Fibroblast of skin of back (primary cell): ENCODE measurements around the gene GLRX2.

ENCODE experiments used
- DNase-seq: peaks from one replicate; pipeline ENCODE4 v3.0.0-alpha.2; 2013

Gene GLRX2

GRCh38 chr1:193111641-193112090, 6.5 kb upstream of the GLRX2 start:
- DNase-seq: peak; percentile 90

- no peak for DNase-seq
Observed at GRCh38 chr1:193110864-193111263, 5.7 kb upstream of the GLRX2 start.

GRCh38 chr1:193110246-193110645, 5.0 kb upstream of the GLRX2 start:
- DNase-seq: peak; percentile 4

GRCh38 chr1:193109619-193110018, 4.4 kb upstream of the GLRX2 start:
- DNase-seq: no peak

GRCh38 chr1:193108471-193108870, 3.3 kb upstream of the GLRX2 start:
- DNase-seq: no peak

- DNase-seq: no peak
Observed at GRCh38 chr1:193105821-193106177, 585 bp upstream of the GLRX2 start.

- peak; percentile 68 for DNase-seq
Observed at GRCh38 chr1:193104502-193104906, 710 bp downstream of the GLRX2 start.

- DNase-seq: no peak
Observed at GRCh38 chr1:193103759-193104501, 1.3 kb downstream of the GLRX2 start.

GRCh38 chr1:193102662-193103061, 2.6 kb downstream of the GLRX2 start:
- DNase-seq: no peak

GRCh38 chr1:193094112-193094511, 11.1 kb downstream of the GLRX2 start:
- DNase-seq: no peak

GRCh38 chr1:193090865-193091264, 14.3 kb downstream of the GLRX2 start:
- DNase-seq: no peak

GRCh38 chr1:193087893-193088292, 17.3 kb downstream of the GLRX2 start:
- no peak for DNase-seq

- DNase-seq: no peak
Observed at GRCh38 chr1:193086342-193086741, 18.9 kb downstream of the GLRX2 start.

- DNase-seq: no peak
Observed at GRCh38 chr1:193085263-193085662, 20.0 kb downstream of the GLRX2 start.

- DNase-seq: no peak
Observed at GRCh38 chr1:193083365-193084088, 21.7 kb downstream of the GLRX2 start.

- DNase-seq: no peak
Observed at GRCh38 chr1:193079187-193079586, 26.0 kb downstream of the GLRX2 start.

- DNase-seq: peak; percentile 39
Observed at GRCh38 chr1:193077991-193078390, 27.2 kb downstream of the GLRX2 start.

- peak; percentile 45 for DNase-seq
Observed at GRCh38 chr1:193070942-193071341, 34.3 kb downstream of the GLRX2 start.

GRCh38 chr1:193070386-193070753, 34.8 kb downstream of the GLRX2 start:
- DNase-seq: no peak

- DNase-seq: peak; percentile 26
Observed at GRCh38 chr1:193069748-193070385, 35.3 kb downstream of the GLRX2 start.

GRCh38 chr1:193068013-193068412, 37.2 kb downstream of the GLRX2 start:
- no peak for DNase-seq

GRCh38 chr1:193066606-193067005, 38.6 kb downstream of the GLRX2 start:
- DNase-seq: no peak

GRCh38 chr1:193065954-193066353, 39.3 kb downstream of the GLRX2 start:
- no peak for DNase-seq
